Measurements from ENCODE around the gene RALGPS2.
"Not testable (repeated sequence)": the region's sequence is repeated elsewhere in the genome, so short reads cannot be mapped to it uniquely, and the experiment has no call there.

RALGPS2 gene

DNA sequence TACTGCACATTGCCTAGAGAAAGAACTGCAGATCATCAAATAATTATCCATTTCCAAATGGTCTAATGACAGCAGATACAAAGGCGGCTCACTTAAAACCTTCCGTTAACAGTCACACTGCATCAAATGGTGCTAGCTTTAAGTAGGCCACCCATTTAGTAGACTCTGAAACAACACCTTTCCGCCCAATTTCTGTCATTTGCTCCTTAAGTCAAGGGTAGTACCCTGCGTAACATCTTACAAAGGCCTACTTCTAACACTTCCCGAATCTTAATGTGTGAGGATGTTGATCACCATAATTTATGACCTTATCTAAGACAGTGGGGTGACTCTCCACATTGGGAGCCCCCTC, 692 bp upstream of the RALGPS2 start:
- DNase-seq (ENCODE audit: low read depth) = no peak

GRCh38 chr1:178725466-178726086, 532 bp downstream of the RALGPS2 start:
- DNase-seq (ENCODE audit: low read depth) = no peak

- no peak for DNase-seq (ENCODE audit: low read depth)
These were observed 1.1 kb downstream of the RALGPS2 start for GRCh38 chr1:178726087-178726517.

- no peak for DNase-seq (ENCODE audit: low read depth)
These were observed 1.5 kb downstream of the RALGPS2 start for GRCh38 chr1:178726545-178726944.

DNA sequence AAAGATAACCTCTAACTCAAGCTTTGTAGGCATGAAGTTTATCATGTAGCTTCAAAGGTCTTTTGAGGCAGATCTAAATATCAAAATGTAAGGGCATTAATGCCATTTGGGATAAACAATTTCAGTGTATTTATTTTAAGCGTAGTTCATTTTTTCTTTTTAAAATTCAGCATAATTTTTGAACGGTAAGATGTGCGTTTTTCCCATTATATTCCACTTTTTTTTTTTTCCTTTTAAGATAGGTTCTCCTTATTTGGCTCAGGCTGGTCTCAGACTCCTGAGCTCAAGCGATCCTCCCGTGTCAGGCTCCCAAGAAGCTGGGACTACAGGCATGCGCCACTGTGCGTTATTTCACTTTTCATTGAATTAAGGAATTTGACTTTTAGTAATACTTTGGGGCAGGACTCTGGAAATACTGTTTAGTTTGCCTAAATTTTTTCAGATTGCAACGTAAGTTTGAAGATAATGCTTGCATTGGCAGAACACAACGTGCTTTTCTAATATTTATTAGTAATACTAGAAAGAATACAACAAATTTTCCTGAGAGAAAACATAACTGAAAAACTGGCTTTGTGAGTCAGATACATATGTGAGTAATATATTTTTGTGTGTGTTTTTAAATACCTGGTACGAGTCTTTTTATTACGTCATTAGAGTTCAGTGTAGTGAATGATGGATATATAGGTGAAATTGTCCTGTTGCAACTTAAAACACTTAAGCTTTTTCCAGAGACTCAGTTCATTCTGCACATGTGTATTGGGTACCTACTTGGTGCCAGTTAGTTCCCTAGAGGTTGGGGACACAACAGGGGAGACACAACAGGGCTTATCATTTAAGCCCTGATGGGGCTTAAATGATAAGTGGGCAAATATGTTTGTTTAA, 2.2 kb downstream of the RALGPS2 start:
- DNase-seq (ENCODE audit: low read depth) = no peak

GRCh38 chr1:178733972-178734371, 8.9 kb downstream of the RALGPS2 start:
- DNase-seq (ENCODE audit: low read depth) = no peak

DNA sequence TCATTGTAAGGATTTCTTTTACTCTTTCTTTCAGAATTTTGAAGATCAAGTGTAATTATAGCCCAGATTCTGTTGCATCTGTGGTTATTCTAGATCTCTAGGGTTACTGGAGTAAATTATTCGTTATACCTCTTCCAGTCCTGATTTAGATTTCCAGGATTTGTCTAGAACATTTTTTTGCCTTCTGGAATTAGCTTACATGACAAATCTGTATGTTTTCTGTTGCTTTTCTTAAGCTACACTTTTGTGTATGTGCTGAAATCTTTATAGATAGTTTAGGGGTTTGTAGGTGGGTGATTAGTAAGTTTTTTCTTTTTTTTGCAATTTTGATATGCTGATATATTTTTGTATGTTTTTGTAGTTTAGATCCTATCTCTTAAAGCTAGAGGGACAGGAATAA, 13.7 kb downstream of the RALGPS2 start:
- no peak for DNase-seq (ENCODE audit: low read depth)

- no peak for DNase-seq (ENCODE audit: low read depth)
These were observed 14.4 kb downstream of the RALGPS2 start for GRCh38 chr1:178739285-178740045.

DNA sequence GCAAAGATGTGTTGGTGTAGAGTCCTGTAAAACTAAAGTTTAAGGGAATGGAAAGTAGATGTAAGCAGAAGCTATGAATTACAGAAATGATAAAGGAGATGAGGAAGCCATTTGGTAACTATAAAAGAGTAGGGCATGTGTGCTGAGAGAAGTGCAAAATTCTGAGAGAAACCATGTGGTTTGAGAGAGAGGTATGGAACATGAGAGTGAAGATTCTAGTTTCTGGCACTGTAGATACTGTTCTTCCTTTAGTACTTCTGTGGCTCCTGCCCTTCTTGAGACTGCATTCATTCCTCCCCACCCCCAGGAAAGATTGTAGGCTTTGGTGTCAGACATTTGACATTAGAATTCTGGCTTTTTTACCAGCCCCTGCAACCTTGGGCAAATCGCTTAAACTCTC, 15.4 kb downstream of the RALGPS2 start:
- DNase-seq (ENCODE audit: low read depth) = no peak

GRCh38 chr1:178740924-178741323, 15.9 kb downstream of the RALGPS2 start:
- no peak for DNase-seq (ENCODE audit: low read depth)

DNA sequence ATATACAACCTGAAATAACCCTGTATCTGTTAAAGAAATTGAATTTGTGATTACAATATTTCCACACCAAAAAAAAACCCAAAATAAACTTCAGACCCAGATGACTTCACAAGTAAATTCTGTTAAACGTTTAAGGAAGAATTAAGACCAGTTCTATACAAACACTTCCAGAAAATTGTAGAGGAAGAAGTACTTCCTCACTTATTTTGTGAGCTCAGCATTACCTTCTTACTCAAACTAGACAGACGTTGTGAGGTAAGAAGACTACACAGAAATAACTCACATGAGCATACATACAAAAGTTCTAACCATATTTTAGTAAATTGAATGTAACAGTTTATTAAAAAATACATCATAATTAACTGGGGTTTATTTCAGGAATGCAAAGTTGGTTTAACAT, 18.8 kb downstream of the RALGPS2 start:
- no peak for DNase-seq (ENCODE audit: low read depth)

DNA sequence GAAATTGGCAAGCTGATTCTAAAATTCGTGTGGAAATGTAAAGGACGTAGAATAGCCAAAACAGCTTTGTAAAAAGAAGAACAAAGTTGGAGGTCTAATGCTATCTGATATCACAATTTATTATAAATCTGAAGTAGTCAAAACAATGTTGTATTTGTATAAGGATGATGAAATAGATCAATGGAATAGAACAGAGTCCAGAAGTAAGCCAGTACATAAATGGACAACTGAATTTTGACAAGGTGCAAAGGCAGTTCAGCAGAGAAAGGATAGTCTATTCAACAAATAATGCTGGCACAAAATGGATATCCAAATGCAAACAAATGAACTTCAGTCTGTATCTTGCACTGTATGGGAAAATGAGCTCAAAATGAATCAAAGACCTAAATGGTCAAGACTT, 20.2 kb downstream of the RALGPS2 start:
- DNase-seq (ENCODE audit: low read depth) = no peak

DNA sequence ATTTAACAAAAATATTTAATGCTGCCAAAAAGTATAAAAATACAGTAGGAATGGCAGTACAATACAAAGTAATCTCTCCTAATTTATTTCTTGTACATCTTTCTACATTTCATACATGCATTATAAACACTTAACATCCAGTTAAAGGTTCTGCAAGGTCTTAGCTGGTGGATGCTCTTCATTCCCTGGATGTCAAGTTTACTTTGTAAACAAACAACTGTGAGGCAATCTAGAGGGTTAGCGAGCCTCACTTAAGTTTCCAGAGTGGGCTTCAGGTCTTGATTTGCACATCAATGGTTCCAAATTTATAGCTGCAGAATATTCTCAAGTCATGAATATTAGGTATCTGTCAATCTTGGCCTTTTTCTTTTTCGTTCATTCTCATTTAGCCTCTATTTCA, 21.3 kb downstream of the RALGPS2 start:
- no peak for DNase-seq (ENCODE audit: low read depth)

- not testable (repeated sequence) for DNase-seq (ENCODE audit: low read depth)
These were observed 22.3 kb downstream of the RALGPS2 start for GRCh38 chr1:178747361-178747760.

DNA sequence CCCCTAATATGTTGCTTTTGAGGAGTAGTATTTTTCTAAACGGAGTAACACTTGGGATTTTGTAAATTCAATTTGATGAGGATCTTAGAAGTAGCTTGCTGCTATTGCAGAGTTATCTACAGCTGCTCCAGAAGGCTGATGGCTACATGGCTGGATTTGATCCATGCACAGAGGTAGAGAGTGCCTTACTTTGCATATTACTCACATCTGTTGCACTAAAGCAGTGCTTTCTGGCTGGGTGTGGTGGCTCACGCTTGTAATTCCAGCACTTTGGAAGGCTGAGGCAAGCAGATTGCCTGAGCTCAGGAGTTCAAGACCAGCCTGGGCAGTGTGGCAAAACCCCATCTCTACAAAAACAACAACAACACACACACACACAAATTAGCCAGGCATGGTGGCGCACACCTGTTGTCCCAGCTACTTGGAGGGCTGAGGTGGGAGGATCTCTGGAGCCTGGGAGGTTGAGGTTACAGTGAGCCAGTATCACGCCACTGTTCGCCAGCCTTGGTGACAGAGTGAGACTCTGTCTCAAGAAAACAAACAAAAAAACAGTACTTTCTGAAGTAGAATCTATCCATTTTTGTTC, 24.6 kb downstream of the RALGPS2 start:
- DNase-seq (ENCODE audit: low read depth) = no peak

GRCh38 chr1:178751046-178751445, 26.0 kb downstream of the RALGPS2 start:
- DNase-seq (ENCODE audit: low read depth) = no peak

- DNase-seq (ENCODE audit: low read depth) = no peak
These were observed 27.8 kb downstream of the RALGPS2 start for GRCh38 chr1:178752891-178753290.

DNA sequence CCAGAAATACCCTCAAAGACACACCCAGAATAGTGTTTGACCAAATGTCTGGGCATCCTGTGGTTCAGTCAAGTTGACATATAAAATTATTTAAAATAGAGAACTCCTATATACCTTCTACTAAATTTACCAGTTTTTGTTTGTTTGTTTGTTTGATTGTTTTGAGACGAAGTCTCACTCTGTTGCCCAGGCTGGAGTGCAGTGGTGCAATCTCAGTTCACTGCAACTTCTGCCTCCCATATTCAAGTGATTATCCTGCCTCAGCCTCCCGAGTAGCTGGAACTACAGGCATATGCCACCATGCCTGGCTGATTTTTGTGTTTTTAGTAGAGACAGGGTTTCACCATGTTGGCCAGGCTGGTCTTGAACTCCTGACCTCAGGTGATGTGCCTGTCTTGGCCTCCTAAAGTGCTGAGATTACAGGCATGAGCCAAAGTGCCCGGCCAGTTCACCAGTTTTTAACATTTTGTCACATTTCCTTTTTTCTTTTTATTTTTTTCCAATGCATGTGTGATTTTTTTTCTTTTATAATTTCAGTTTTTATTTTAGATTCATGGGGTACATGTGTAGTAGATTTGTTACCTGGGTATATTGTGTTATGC, 29.7 kb downstream of the RALGPS2 start:
- not testable (repeated sequence) for DNase-seq (ENCODE audit: low read depth)

- DNase-seq (ENCODE audit: low read depth) = no peak
These were observed 43.4 kb downstream of the RALGPS2 start for GRCh38 chr1:178768423-178768822.

DNA sequence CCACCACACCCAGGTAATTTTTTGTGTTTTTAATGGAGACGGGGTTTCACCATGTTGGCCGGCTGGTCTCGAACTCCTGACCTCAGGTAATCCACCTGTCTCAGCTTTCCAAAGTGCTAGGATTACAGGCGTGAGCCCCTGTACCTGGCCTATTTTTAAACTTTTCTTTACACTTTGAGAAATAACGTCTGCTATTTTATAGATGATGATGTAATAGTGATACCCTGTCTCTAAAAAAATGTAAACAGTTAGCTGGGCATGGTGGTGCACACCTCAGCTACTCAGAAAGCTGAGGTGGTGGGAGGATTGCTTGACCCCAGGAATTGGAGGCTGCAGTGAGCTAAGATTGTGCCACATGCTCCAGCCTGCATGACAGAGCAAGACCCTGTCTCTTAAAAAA, 47.9 kb downstream of the RALGPS2 start:
- no peak for DNase-seq (ENCODE audit: low read depth)

GRCh38 chr1:178774263-178774662, 49.2 kb downstream of the RALGPS2 start:
- no peak for DNase-seq (ENCODE audit: low read depth)

DNA sequence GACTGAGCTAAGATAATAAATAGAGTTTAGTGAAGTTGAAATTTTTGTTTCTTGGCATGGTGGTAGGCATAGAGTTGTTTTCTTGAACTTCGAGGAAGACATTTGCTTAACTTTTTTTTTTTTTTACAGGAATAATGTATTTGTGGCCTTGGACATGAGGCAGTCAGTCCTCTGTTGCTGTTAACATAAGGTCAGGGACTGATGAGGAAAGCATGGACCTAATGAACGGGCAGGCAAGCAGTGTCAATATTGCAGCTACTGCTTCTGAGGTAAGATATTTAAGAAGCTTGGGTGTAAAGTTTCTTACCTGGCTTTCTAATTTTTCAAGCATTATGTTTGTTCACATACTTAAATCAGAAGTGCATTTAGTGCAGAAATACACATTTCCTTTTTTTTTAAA, 51.5 kb downstream of the RALGPS2 start:
- DNase-seq (ENCODE audit: low read depth) = no peak
